Sigmoid colon (tissue), 6 donors: ENCODE data around the gene SMIM45.
A peak's percentile ranks its signal among the peaks of the same experiment; 100 is the strongest.

Experiments used
- DNase-seq: peaks from one replicate; pipeline ENCODE4 v3.0.0-alpha.2; 2019
- H3K27ac ChIP-seq, 4 donors: fragments of 200-600 bp; sonication (generic); one replicate each; pipeline ENCODE4 v1.5.1; 2016 to 2019; ENCODE audit warnings: mild to moderate bottlenecking in 1 of 4
- H3K27me3 ChIP-seq, 3 donors: fragments of 200-600 bp; sonication (generic); one replicate each; pipeline ENCODE4 v1.5.1; 2019; ENCODE audit warnings: mild to moderate bottlenecking in 1 of 3
- H3K36me3 ChIP-seq, 4 donors: fragments of 200-600 bp; sonication (generic); one replicate each; pipeline ENCODE4 v1.5.1; 2016 to 2019
- H3K4me1 ChIP-seq, 4 donors: fragments of 200-600 bp; sonication (generic); one replicate each; pipeline ENCODE4 v1.5.1; 2017 to 2019
- H3K4me3 ChIP-seq, 4 donors: fragments of 200-600 bp; sonication (generic); one replicate each; pipeline ENCODE4 v1.5.1; 2017 to 2019; ENCODE audit warnings: mild to moderate bottlenecking in 2 of 4, moderate library complexity in 1 of 4
- H3K9me3 ChIP-seq, 4 donors: fragments of 200-600 bp in 3 of 4; sonication (generic) in 3 of 4; one replicate each; pipeline versions ENCODE4 v1.5.1 to v1.6.1; 2013 to 2019
- EP300 ChIP-seq, 4 donors: sonication (generic); formaldehyde crosslinking; IDR thresholded peaks; one replicate each; pipeline ENCODE4 v1.6.1; 2017; ENCODE audit warnings: antibody characterized with exemption in 4 of 4
- POLR2A ChIP-seq, 2 donors: fragments of 450-650 bp; IDR thresholded peaks; one replicate each; pipeline ENCODE4 v1.6.1; 2016; ENCODE audit warnings: antibody characterized with exemption in 2 of 2, mild to moderate bottlenecking in 2 of 2, moderate library complexity in 2 of 2
- POLR2AphosphoS5 ChIP-seq, 4 donors: sonication (generic); formaldehyde crosslinking; IDR thresholded peaks; one replicate each; pipeline ENCODE4 v1.6.1; 2017; ENCODE audit warnings: antibody characterized with exemption in 4 of 4
- WGBS, 2 donors: extraction: QIAGEN DNeasy Blood & Tissue Kit; methylation state at CpG; one replicate each; pipeline ENCODE4 v1.1.7; 2013; 5-methylcytosine and 5-hydroxymethylcytosine counted together
- intact Hi-C: fragments of 100-400 bp; cut with DNase I; formaldehyde crosslinking; loops from one replicate; pipeline ENCODE4 v1.15.1; 2023
- TF ChIP-seq, protein P1 (sequence below), 4 experiments: fragments of 450-650 bp in 3 of 4; fragments of 200-600 bp in 1 of 4; IDR thresholded peaks; one replicate each; pipeline ENCODE4 v1.5.1; 2016 to 2019; ENCODE audit warnings: antibody characterized with exemption in 4 of 4, mild to moderate bottlenecking in 3 of 4, moderate library complexity in 2 of 4
- donor health status: healthy with polysubstance abuse.
- donor health status: healthy.

SMIM45 gene

GRCh38 chr22:41992496-41992895 lies 40.5 kb downstream of the SMIM45 start:
- intact Hi-C loops = no loop called here
- TF ChIP-seq POLR2A (IDR thresholded peaks at IDR 0.05) (no peak), EP300 (IDR thresholded peaks at IDR 0.05) (no peak), POLR2AphosphoS5 (IDR thresholded peaks at IDR 0.05) (no peak)
- TF ChIP-seq, protein P1, sequence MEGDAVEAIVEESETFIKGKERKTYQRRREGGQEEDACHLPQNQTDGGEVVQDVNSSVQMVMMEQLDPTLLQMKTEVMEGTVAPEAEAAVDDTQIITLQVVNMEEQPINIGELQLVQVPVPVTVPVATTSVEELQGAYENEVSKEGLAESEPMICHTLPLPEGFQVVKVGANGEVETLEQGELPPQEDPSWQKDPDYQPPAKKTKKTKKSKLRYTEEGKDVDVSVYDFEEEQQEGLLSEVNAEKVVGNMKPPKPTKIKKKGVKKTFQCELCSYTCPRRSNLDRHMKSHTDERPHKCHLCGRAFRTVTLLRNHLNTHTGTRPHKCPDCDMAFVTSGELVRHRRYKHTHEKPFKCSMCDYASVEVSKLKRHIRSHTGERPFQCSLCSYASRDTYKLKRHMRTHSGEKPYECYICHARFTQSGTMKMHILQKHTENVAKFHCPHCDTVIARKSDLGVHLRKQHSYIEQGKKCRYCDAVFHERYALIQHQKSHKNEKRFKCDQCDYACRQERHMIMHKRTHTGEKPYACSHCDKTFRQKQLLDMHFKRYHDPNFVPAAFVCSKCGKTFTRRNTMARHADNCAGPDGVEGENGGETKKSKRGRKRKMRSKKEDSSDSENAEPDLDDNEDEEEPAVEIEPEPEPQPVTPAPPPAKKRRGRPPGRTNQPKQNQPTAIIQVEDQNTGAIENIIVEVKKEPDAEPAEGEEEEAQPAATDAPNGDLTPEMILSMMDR (IDR thresholded peaks at IDR 0.05) = no peak
- DNase-seq = no peak
- no peaks in the 10 kb centered on the region for H3K4me1 ChIP-seq
- 93 to 94% methylated on average over 5 of the region's 5 CpGs for WGBS, 2 donors
- H3K4me3 ChIP-seq = no peak overlapping the region
- H3K36me3 ChIP-seq = no peaks in the 10 kb centered on the region
- H3K27ac ChIP-seq = no peak overlapping the region
- no peaks in the 10 kb centered on the region for H3K9me3 ChIP-seq
- no peaks in the 10 kb centered on the region for H3K27me3 ChIP-seq

GRCh38 chr22:41995211-41995610 lies 43.3 kb downstream of the SMIM45 start:
- H3K27me3 ChIP-seq = no peaks in the 10 kb centered on the region
- intact Hi-C loops = no loop called here
- DNase-seq = no peak
- H3K4me1 ChIP-seq = peaks cover 0 to 12% (median 7%) of the 10 kb centered on the region in 4 donors
- no peaks in the 10 kb centered on the region for H3K9me3 ChIP-seq
- WGBS, 2 donors = 63 to 68% methylated on average over 3 of the region's 3 CpGs
- no peaks in the 10 kb centered on the region for H3K36me3 ChIP-seq
- H3K4me3 ChIP-seq = no peak overlapping the region
- TF ChIP-seq EP300 (IDR thresholded peaks at IDR 0.05) (no peak), POLR2A (IDR thresholded peaks at IDR 0.05) (no peak), POLR2AphosphoS5 (IDR thresholded peaks at IDR 0.05) (no peak)
- TF ChIP-seq, protein P1 (IDR thresholded peaks at IDR 0.05) = no peak
- no peak overlapping the region for H3K27ac ChIP-seq

GRCh38 chr22:41996826-41997225 lies 44.9 kb downstream of the SMIM45 start:
- Histone ChIP-seq H3K9me3 (no peaks in the 10 kb centered on the region), H3K4me1 (peaks cover 0 to 12% (median 7%) of the 10 kb centered on the region in 4 donors), H3K4me3 (no peak overlapping the region), H3K27ac (no peak overlapping the region), H3K36me3 (no peaks in the 10 kb centered on the region), H3K27me3 (no peaks in the 10 kb centered on the region)
- no peak for DNase-seq
- 82 to 89% methylated on average over 5 of the region's 5 CpGs for WGBS, 2 donors
- TF ChIP-seq EP300 (IDR thresholded peaks at IDR 0.05) (no peak), POLR2AphosphoS5 (IDR thresholded peaks at IDR 0.05) (no peak), POLR2A (IDR thresholded peaks at IDR 0.05) (no peak)
- TF ChIP-seq, protein P1 (IDR thresholded peaks at IDR 0.05) = no peak
- intact Hi-C loops = no loop called here

DNA sequence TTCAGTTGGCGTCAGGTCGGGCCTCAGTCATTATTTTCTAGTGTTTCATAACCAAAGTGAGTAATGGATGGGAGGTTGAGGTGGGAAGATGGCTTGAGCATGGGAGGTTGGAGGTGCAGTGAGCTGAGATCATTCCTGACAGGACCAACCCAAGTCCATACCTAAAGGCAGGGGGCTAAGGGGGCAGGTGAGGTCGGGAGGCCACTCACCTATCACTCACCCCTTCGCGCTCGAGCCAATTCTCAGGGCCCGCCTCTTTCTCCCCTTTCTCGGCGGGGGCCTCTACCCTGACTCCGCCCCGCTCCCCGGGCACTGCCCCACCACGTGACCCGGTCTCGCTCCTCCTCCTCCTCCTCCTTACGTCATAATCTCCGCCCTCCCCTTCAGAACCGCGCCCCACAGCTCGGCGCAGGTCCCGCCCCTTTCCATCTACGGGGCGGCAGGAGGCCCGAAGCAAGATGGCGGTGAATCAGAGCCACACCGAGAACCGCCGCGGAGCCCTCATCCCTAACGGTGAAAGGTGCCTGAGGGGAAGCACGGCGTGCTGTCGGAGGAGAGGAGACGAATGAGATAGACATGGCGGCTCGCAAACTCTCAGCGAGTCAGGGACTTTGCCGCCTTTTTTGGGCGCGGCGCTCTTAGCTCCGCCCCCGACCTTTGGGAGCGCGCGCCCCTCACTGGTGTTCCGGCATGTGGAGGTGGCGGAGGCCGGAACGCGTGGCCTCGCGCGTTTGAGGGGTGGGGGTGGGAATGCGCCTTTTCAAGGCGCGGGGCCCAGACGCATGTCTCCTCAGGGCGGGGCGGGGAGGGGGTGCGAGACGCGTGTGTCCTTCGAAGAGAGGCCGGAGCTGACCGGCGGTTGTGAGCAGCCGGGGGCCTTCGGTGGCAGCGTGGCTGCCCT lies 46.7 kb downstream of the SMIM45 start, which contains the start of gene WBP2NL:
Gene WBP2NL (plus strand): TSS at position 428 of the 901 bp plus-strand sequence. CDS start 31 bp downstream, at position 459.
- H3K4me1 ChIP-seq = peaks cover 0 to 12% (median 7%) of the 10 kb centered on the region in 4 donors
- no peaks in the 10 kb centered on the region for H3K9me3 ChIP-seq
- intact Hi-C loops = no loop called here
- DNase-seq = peak; percentile 87
- H3K4me3 ChIP-seq = peak within 1 kb of the TSS in 3 of 4 donors; percentile 37 to 53 (median 40)
- peak within 1 kb of the TSS in 1 of 4 donors; percentile 45 for H3K27ac ChIP-seq
- peak in 1 of 4 donors; percentile 26 for TF ChIP-seq EP300 (IDR thresholded peaks at IDR 0.05)
- TF ChIP-seq POLR2A (IDR thresholded peaks at IDR 0.05) = peak in 1 of 2 donors; percentile 34
- TF ChIP-seq, protein P1 (IDR thresholded peaks at IDR 0.05) = no peak
- TF ChIP-seq POLR2AphosphoS5 (IDR thresholded peaks at IDR 0.05) = peak; percentile 19 to 64 (median 52)
- no peaks in the 10 kb centered on the region for H3K36me3 ChIP-seq
- no peaks in the 10 kb centered on the region for H3K27me3 ChIP-seq
- WGBS, 2 donors = 29 to 30% methylated on average over 71 of the region's 71 CpGs
